Measurements from ENCODE around the gene DEFB119. TPM values are rescaled to one million over a fixed set of nuclear protein-coding genes. Genes with fewer than 3 reads are reported as not detected.

Gene DEFB119
- total RNA-seq, 1 experiment from 2014 or later = not detected

- intact Hi-C loops (cut with micrococcal nuclease; ENCODE audit: unreplicated experiment) = no loop called here
- H3K4me3 ChIP-seq (ENCODE audit: low read depth, low read length, poor library complexity, severe bottlenecking) = no peak overlapping the region
Measured at GRCh38 chr20:31403886-31404285, 13.5 kb upstream of the DEFB119 start.

GRCh38 chr20:31394900-31395299 is 4.5 kb upstream of the DEFB119 start:
- Histone ChIP-seq H3K4me3 (ENCODE audit: low read depth, low read length, poor library complexity, severe bottlenecking) (no peak overlapping the region), H3K36me3 (ENCODE audit: insufficient read depth, low read length, poor library complexity, severe bottlenecking) (no peaks in the 10 kb centered on the region), H3K27me3 (replicated peaks; ENCODE audit: insufficient read depth, low read depth, low read length, poor library complexity) (peaks cover 13% of the 10 kb centered on the region), H3K4me1 (ENCODE audit: insufficient read depth, low read length, poor library complexity, severe bottlenecking) (no peaks in the 10 kb centered on the region), H3K27ac (ENCODE audit: low read depth, low read length, poor library complexity, severe bottlenecking) (no peak overlapping the region), H3K9me3 (ENCODE audit: low read depth, low read length, poor library complexity, severe bottlenecking) (no peaks in the 10 kb centered on the region)
- POLR2A ChIA-PET (ENCODE audit: low non-redundant PET) = no interaction called here
- CTCF ChIA-PET = no interaction called here
- TF ChIP-seq EZH2 (IDR thresholded peaks at IDR 0.05; ENCODE audit: borderline replicate concordance, low read depth, low read length, poor library complexity, severe bottlenecking) (no peak), CTCF (conservative IDR thresholded peaks at IDR 0.05; ENCODE audit: low read depth, low read length) (no peak)
- DNase-seq (ENCODE audit: low spot score) = no peak
- intact Hi-C loops (cut with micrococcal nuclease; ENCODE audit: unreplicated experiment) = no loop called here
- BruUV-seq (replicated peaks) = no TSS peak

More at GRCh38 chr20:31403886-31404285, 13.5 kb upstream of the DEFB119 start:
- ChIA-PET POLR2A (ENCODE audit: low non-redundant PET) (no interaction called here), CTCF (no interaction called here)
- Histone ChIP-seq H3K27ac (ENCODE audit: low read depth, low read length, poor library complexity, severe bottlenecking) (no peak overlapping the region), H3K9me3 (ENCODE audit: low read depth, low read length, poor library complexity, severe bottlenecking) (no peaks in the 10 kb centered on the region), H3K27me3 (replicated peaks; ENCODE audit: insufficient read depth, low read depth, low read length, poor library complexity) (peaks cover 43% of the 10 kb centered on the region), H3K36me3 (ENCODE audit: insufficient read depth, low read length, poor library complexity, severe bottlenecking) (no peaks in the 10 kb centered on the region), H3K4me1 (ENCODE audit: insufficient read depth, low read length, poor library complexity, severe bottlenecking) (no peaks in the 10 kb centered on the region)
- no peak for DNase-seq (ENCODE audit: low spot score)
- TF ChIP-seq EZH2 (IDR thresholded peaks at IDR 0.05; ENCODE audit: borderline replicate concordance, low read depth, low read length, poor library complexity, severe bottlenecking) (no peak), CTCF (conservative IDR thresholded peaks at IDR 0.05; ENCODE audit: low read depth, low read length) (no peak)
- no TSS peak for BruUV-seq (replicated peaks)

- ChIA-PET CTCF (no interaction called here), POLR2A (ENCODE audit: low non-redundant PET) (interaction anchor here (0.7 kb wide), 1 partner anchor 12 kb away, joined by 9 read pairs; no protein-coding TSS in a partner anchor)
- BruUV-seq (replicated peaks) = no TSS peak
Measured at GRCh38 chr20:31392836-31393235, 2.4 kb upstream of the DEFB119 start.

GRCh38 chr20:31374346-31374745 is 16.0 kb downstream of the DEFB119 start:
- BruUV-seq (replicated peaks) = no TSS peak
- TF ChIP-seq CTCF (conservative IDR thresholded peaks at IDR 0.05; ENCODE audit: low read depth, low read length) (no peak), EZH2 (IDR thresholded peaks at IDR 0.05; ENCODE audit: borderline replicate concordance, low read depth, low read length, poor library complexity, severe bottlenecking) (no peak)
- CTCF ChIA-PET = no interaction called here
- Histone ChIP-seq H3K36me3 (ENCODE audit: insufficient read depth, low read length, poor library complexity, severe bottlenecking) (no peaks in the 10 kb centered on the region), H3K27me3 (replicated peaks; ENCODE audit: insufficient read depth, low read depth, low read length, poor library complexity) (peaks cover 67% of the 10 kb centered on the region), H3K27ac (ENCODE audit: low read depth, low read length, poor library complexity, severe bottlenecking) (no peak overlapping the region), H3K9me3 (ENCODE audit: low read depth, low read length, poor library complexity, severe bottlenecking) (no peaks in the 10 kb centered on the region), H3K4me1 (ENCODE audit: insufficient read depth, low read length, poor library complexity, severe bottlenecking) (no peaks in the 10 kb centered on the region), H3K4me3 (ENCODE audit: low read depth, low read length, poor library complexity, severe bottlenecking) (no peak overlapping the region)
- POLR2A ChIA-PET (ENCODE audit: low non-redundant PET) = no interaction called here
- DNase-seq (ENCODE audit: low spot score) = no peak
- intact Hi-C loops (cut with micrococcal nuclease; ENCODE audit: unreplicated experiment) = no loop called here

More at GRCh38 chr20:31392836-31393235, 2.4 kb upstream of the DEFB119 start:
- H3K4me3 ChIP-seq (ENCODE audit: low read depth, low read length, poor library complexity, severe bottlenecking) = no peak overlapping the region
- H3K27me3 ChIP-seq (replicated peaks; ENCODE audit: insufficient read depth, low read depth, low read length, poor library complexity) = peaks cover 13% of the 10 kb centered on the region
- no peak overlapping the region for H3K27ac ChIP-seq (ENCODE audit: low read depth, low read length, poor library complexity, severe bottlenecking)
- no peaks in the 10 kb centered on the region for H3K9me3 ChIP-seq (ENCODE audit: low read depth, low read length, poor library complexity, severe bottlenecking)
- DNase-seq (ENCODE audit: low spot score) = no peak
- no peaks in the 10 kb centered on the region for H3K36me3 ChIP-seq (ENCODE audit: insufficient read depth, low read length, poor library complexity, severe bottlenecking)
- H3K4me1 ChIP-seq (ENCODE audit: insufficient read depth, low read length, poor library complexity, severe bottlenecking) = no peaks in the 10 kb centered on the region
- no peak for TF ChIP-seq EZH2 (IDR thresholded peaks at IDR 0.05; ENCODE audit: borderline replicate concordance, low read depth, low read length, poor library complexity, severe bottlenecking)
- intact Hi-C loops (cut with micrococcal nuclease; ENCODE audit: unreplicated experiment) = no loop called here
